Stimulated activated CD4-positive, alpha-beta T cell treated with anti-CD3 and anti-CD28 coated beads, TNF-alpha, amount 100 ng/mL, for 4 hours (primary cell): ENCODE data around the gene KANSL1L.

ENCODE experiments used
- DNase-seq, 3 experiments: peaks; one replicate each; pipeline ENCODE4 v3.0.0-alpha.2; 2020; ENCODE audit warnings: low read depth in 3 of 3

The KANSL1L gene

DNA sequence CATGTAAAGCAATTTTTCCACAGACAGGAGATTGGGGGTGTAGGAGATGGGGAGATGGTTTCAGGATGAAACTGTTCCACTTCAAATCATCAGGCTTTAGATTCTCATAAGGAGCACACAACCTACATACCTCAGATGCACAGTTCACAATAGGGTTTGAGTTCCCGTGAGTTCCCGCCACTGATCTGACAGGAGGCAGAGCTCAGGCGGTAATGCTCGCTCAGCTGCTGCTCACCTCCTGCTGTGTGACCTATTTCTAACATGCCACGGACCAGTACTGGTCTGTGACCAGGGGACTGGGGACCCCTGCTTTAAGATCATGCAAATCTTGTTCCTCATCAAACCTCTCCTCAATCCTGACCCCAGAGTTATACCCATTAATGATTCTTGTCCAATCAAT lies 98.7 kb downstream of the KANSL1L start:
- no peak for DNase-seq

DNA sequence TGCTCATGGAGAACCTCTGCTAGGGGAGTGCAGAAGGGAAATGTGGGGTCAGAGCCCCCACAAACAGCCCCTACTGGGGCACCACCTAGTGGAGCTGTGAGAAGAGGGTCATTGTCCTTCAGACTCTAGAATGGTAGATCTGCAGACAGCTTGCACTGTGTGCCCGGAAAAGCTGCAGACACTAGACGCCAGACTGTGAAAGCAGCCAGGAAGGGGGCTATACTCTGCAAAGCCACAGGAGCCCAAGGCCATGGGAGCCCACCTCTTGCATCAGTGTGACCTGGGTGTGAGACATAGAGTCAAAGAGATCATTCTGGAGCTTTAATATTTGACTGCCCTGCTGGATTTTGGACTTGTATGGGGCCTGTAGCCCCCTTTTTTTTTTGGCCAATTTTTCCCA lies 107.9 kb downstream of the KANSL1L start:
- no peak for DNase-seq

- DNase-seq = no peak
These were observed 115.4 kb downstream of the KANSL1L start for GRCh38 chr2:210055825-210056224.

DNA sequence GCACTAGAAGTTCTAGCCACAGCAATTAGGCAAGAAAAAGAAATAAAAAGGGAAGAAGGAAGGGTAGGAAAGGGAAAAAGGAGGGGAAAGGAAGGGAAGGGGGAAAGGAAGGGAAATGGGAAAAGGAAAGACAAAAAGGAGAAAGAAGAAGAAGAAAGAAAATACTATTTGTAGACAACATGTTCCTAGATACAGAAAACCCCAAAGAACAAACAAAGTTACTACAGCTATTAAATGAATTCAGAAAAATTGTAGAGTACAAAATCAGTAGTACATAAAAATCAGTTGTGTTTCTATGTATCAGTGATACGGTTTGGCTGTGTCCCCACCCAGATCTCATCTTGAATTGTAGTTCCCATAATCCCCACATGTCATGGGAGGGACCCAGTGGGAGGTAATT lies 116.5 kb downstream of the KANSL1L start:
- no peak for DNase-seq

DNA sequence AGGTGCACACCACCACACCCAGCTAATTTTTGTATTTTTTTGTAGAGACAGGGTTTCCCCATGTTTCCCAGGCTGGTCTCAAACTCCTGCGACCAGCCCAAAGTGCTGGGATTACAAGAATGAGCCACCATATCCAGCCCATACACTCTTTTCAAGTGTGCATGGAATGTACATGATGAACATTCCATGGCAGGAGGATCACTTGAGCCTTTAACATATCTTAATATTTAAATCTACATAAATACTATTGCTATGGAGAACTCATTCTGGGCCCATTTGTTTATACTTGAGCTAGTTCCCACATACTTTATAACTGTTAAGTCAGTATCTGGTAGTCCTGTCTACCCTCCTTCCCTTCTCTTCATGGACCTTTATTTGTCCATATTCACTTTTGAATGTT lies 120.3 kb downstream of the KANSL1L start:
- DNase-seq = no peak

DNA sequence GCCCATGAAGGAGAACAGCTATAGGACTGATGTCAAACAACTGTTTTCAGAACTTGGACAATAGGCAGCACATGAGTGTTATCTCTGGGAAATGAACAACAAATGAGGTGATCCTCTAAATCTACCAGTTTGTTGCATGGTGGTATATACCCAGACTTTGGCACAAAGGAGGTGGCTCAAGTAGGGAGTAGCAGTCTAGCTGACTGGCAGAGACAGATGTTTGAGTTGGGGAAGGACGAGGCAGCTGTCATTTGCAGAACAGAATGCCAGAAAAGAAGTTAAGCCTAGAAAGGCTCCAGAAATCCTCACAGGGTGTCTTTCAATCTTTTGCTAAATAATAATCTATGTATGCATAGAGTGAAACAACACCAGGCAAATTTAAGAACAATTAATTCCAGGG lies 121.4 kb downstream of the KANSL1L start:
- DNase-seq = no peak

DNA sequence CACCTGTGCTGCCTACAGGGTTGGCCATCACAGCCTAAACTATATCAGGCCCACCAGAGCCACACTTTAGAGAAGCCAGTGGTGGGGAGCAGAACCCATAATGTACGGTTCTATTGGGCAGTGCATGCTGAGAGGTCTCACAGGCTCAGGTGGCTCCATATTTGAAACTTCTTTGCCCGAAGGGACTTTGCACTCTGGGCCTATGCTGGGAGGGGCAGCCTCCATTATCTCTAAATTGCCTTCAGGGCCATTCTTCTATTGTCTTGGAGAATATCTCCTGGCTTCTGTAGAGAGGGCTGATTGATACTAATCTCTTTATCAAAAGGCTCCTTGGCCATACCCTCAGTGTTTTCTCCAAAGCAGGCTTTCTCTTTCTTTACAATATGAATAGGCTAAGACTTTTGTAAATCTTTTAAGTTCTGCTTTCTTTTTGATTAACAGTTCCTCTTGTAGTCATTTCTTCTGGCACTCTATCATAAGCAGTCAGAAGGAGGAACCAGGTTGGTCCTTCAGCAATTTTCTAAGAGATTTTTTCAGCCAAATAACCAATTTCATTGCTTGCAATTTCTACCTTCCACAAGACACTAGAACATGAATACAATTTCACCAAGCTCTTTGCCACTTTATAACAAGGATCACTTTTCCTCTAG lies 124.2 kb downstream of the KANSL1L start:
- no peak for DNase-seq

DNA sequence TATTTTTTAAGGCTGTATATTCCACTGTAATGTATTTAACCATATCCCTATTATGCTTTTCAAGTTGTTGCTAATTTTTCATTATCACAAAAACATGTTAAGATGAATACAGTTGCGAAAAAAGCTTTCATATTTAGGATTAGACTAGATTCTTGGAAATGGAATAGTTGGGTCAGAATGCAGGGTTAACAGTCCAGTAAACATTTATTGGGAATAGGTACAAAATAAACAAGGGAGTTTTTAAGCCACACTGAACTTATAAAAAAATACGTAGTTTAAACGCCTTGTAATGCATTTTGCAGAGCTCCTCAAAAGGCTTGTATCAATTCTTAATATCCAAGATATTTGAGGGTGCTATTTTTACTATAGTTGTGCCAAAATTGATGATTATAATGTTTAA lies 133.1 kb downstream of the KANSL1L start:
- no peak for DNase-seq

DNA sequence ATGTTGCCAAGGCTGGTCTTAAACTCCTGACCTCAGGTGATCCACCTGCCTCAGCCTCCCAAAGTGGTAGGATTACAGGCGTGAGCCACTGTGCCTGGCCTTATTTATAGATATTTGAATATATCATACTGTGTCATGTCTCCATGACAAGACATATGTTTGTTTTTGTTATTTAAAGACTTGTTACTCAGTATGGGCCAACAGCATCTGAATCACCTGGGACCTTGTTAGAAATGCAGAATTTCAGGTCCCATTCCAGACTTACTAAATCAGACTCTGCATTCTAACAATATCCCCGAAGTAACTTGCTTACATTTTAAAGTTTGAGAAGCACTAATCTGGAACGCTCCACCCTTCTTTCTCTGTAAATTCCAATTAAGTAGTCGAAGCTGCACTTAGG lies 135.5 kb downstream of the KANSL1L start:
- DNase-seq = no peak

- no peak for DNase-seq
These were observed 137.0 kb downstream of the KANSL1L start for GRCh38 chr2:210034087-210034683.

GRCh38 chr2:210028178-210028577 lies 143.0 kb downstream of the KANSL1L start:
- DNase-seq = no peak

GRCh38 chr2:210027608-210028007 lies 143.6 kb downstream of the KANSL1L start:
- no peak for DNase-seq

DNA sequence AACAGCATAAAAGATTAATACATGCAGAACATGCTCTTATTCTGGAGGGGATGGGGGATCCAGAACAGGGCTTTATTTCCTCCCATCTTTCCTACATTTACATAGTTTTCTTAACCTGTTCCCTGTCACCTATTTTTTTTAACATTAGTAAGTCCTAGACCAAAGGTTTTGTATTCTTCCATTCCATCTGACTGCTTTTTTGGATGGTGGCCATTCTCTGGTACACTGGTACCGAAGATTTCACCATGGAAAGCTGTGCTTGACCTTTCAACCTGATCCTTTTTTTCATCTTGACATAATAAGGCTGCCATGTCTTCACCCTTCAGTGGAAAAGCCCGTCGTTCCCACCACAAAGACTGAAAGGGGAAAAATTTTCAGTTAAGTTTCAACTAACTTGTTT lies 148.4 kb downstream of the KANSL1L start:
- DNase-seq = no peak

DNA sequence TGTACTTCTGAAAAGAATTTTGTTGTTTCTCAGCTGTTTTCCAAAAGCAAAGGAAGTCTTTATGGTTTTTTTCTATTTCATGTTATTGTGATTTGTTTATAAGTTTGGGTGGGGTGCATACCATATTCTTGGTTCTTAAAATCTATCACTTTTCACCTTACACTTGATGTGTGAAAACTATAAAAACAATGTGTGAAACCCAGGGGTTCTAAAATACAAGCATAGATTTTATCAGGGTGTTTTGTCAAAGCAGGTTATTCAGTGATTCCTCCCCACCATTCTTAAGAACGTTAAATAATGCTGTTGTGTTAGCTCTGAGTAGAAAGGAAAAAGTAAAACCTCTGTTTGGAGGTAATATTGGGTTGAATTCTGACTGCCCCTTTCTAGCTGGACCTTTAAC lies 151.1 kb downstream of the KANSL1L start:
- DNase-seq = no peak

DNA sequence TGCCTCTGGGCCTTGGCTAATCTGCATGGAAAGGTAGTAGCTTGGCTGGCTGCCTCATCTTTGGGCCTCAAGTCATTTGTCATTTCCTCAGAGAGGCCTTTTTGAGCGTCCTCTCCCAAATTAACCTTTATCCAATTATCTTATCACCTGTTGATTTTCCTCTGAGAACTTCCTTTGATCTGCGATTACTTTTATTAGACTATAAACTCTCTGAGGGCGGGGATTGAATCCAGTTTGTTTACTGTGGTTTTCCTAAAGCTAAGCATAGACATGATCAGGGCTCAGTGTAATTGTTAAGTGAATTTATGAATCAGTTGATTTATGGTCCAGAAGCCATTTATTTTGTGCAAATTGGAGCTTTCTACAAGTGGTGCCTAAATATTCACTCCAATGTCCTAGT lies 161.3 kb downstream of the KANSL1L start:
- no peak for DNase-seq

DNA sequence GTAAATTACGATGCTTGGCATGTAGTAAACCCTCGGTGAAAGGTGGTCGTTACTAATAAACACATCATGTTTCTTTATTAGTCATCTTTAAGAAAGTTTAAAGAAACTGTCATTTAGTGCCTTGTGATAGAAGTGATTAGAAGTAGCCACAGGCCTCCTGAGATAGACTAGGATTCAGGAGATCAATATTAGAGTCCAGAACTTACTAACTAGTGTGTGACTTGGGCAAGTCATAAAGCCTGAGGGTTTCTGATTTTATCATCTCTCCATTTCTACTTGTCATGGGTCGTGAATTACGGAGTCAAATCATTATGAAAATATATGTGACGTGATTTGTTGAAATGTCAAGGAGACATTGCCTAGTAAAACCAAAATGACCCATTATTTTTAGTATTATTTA lies 162.1 kb downstream of the KANSL1L start:
- DNase-seq = no peak

- DNase-seq = no peak
These were observed 163.3 kb downstream of the KANSL1L start for GRCh38 chr2:210007895-210008294.

DNA sequence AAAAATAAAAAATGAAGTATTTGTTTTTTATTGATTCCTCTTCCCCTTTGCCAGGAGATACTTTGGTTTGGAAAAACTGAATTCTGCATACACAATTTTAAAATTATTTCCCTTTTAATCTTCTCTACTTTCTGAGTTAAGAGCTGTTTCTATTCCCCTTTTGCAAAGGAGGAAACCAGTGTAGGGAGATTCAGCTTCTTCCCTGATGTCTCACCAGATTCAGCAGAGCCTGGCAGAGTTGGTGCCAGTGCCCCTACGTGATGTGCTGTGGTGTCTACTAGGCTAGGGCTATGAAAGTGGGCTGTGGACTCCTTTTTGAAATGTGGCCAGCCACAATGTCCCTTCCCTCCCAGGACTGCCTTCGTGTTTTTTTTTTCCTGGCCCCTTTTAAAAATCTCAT lies 166.3 kb downstream of the KANSL1L start:
- DNase-seq = no peak

DNA sequence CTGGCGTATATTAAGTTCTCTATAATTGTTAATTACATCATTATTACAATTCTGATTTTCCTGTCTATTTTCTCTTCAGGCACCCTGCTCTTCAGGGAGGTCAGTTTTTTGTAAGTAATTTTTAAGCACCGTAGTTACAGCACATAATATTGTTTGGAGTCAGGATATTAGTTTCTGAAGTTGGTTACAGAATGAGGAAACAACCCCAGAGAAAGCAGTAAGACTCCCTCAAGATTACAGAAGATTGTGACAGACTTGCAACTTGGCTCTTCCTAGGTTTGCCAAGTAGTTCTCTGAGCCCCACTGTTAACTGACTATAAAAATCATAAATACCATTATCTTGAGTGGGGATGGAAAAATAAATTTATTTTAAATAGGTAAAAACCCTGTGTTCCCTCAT lies 167.8 kb downstream of the KANSL1L start:
- DNase-seq = no peak

- DNase-seq = peak; percentile 95 to 96 (median 95)
These were observed 168.8 kb downstream of the KANSL1L start, which contains the start of gene RPE for GRCh38 chr2:210002158-210003157. Gene RPE (plus strand): TSS chr2:210002638. CDS start chr2:210002662, 24 bp downstream.

- no peak for DNase-seq
These were observed 170.5 kb downstream of the KANSL1L start for GRCh38 chr2:210000464-210001324.

GRCh38 chr2:209998596-209998995 lies 172.6 kb downstream of the KANSL1L start:
- DNase-seq = no peak
